Coronary artery (tissue), 2 donors: ENCODE measurements around the gene S100A5.
"Not testable (repeated sequence)": the region's sequence is repeated elsewhere in the genome, so short reads cannot be mapped to it uniquely, and the experiment has no call there.

Experiments
- DNase-seq: peaks from one replicate; pipeline ENCODE4 v3.0.0-alpha.2; 2017; ENCODE audit warnings: low spot score
- H3K27ac ChIP-seq, 2 donors: fragments of 200-600 bp; sonication (generic); one replicate each; pipeline ENCODE4 v1.5.1; 2016 to 2019
- H3K4me3 ChIP-seq: fragments of 200-600 bp; sonication (generic); 2 replicates; pipeline ENCODE4 v1.5.1; 2016; ENCODE audit warnings: mild to moderate bottlenecking, moderate library complexity
- CTCF ChIP-seq: fragments of 200-600 bp; sonication (generic); IDR thresholded peaks from one replicate; pipeline ENCODE4 v1.5.1; 2019; ENCODE audit warnings: antibody characterized with exemption

S100A5 gene, protein sequence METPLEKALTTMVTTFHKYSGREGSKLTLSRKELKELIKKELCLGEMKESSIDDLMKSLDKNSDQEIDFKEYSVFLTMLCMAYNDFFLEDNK

GRCh38 chr1:153540394-153541361 lies at the start of gene S100A5:
Gene S100A5 (minus strand): TSS chr1:153540934. CDS start chr1:153540191, 743 bp downstream.
- Histone ChIP-seq H3K4me3 (no peak within 1 kb of the TSS), H3K27ac (peak within 1 kb of the TSS; percentile 24 to 96)
- no peak for DNase-seq
- no peak for TF ChIP-seq CTCF

DNA sequence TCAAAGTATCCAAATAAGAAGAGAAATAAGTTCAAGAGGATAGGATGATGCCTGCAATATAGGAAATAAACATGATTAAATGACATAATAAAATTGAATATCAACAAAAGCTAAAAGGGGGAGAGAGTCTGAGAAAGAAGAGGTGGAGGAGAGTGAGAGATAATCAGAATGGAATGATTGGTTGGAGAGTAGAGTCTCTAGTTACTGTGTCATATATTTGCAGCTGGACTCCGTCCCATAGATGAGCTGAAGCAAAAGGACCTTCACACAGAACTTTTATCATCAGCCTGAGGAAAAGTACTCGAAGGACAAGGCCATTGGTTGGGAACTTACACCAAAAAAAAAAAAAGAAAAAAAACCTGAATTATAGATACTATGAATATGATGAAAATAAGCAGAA lies 47.7 kb upstream of the S100A5 start:
- TF ChIP-seq CTCF = no peak
- Histone ChIP-seq H3K27ac (no peak overlapping the region), H3K4me3 (no peak overlapping the region)
- no peak for DNase-seq

DNA sequence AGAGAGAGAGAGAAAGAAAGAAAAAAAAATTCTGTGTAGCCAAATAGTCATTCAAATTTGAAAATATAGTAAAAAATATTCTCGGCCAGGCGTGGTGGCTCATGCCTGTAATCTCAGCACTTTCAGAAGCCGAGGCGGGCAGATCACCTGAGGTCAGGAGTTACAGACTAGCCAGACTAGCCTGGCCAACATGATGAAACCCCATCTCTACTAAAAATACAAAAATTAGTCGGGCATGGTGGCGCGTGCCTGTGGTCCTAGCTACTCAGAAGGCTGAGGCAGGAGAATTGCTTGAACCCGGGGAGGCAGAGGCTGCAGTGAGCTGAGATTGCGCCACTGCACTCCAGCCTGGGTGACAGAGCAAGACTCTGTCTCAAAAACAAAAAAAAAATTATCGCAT lies 47.3 kb upstream of the S100A5 start:
- not testable (repeated sequence) for DNase-seq, H3K27ac ChIP-seq, H3K4me3 ChIP-seq

DNA sequence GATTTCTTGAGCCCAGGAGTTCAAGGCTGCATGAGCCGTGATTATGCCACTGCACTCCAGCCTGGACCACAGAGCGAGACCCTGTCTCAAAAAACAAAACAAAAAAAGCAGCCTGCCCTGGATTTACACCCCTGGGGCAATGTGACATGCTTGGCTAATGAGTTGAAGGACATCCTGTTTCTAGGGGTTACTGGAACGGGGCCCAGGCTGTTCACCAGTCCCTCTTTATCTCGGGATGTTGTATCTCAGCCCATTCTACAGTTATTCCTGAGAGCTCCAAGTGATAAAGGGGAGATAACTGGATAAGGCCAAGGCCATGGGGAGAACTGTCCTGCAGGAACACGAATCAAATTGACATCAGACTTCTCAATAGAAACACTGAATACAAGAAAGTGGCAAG lies 46.6 kb upstream of the S100A5 start:
- Histone ChIP-seq H3K27ac (no peak overlapping the region), H3K4me3 (no peak overlapping the region)
- no peak for DNase-seq
- no peak for TF ChIP-seq CTCF

DNA sequence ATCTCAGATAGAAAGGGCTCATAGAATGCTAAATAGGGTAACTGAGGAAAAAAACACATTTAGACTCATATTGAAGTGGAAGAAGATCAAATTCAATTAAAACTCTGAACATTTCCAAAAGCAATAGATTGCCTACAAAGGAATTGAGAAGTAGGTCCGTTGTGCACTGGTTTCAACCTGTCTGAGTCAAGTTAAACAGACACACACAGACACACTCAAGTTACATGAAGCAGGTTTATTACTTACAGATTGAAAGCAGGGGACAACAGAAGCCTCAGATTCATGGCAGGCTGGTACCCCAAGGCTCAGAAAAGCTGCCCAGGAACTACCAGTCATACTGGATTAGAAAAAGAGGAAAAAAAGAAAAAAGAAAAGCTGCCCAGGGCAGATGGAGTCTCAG lies 45.6 kb upstream of the S100A5 start:
- Histone ChIP-seq H3K4me3 (no peak overlapping the region), H3K27ac (no peak overlapping the region)
- TF ChIP-seq CTCF = no peak
- DNase-seq = no peak

GRCh38 chr1:153585006-153585405 lies 44.3 kb upstream of the S100A5 start:
- TF ChIP-seq CTCF = no peak
- Histone ChIP-seq H3K4me3 (no peak overlapping the region), H3K27ac (no peak overlapping the region)
- no peak for DNase-seq

- DNase-seq = no peak
- Histone ChIP-seq H3K4me3 (no peak overlapping the region), H3K27ac (no peak overlapping the region)
- no peak for TF ChIP-seq CTCF
Observed at GRCh38 chr1:153583976-153584375, 43.2 kb upstream of the S100A5 start.

DNA sequence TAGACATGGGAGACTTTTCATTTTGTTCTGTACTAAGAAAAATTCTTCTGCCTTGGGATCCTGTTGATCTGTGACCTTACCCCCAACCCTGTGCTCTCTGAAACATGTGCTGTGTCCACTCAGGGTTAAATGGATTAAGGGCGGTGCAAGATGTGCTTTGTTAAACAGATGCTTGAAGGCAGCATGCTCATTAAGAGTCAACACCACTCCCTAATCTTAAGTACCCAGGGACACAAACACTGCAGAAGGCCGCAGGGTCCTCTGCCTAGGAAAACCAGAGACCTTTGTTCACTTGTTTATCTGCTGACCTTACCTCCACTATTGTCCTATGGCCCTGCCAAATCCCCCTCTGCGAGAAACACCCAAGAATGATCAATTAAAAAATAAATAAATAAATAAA lies 42.8 kb upstream of the S100A5 start:
- DNase-seq, H3K4me3 ChIP-seq, H3K27ac ChIP-seq: not testable (repeated sequence)

- not testable (repeated sequence) for H3K4me3 ChIP-seq, H3K27ac ChIP-seq, DNase-seq
Observed at GRCh38 chr1:153582836-153583235, 42.1 kb upstream of the S100A5 start.
